DMS79 (cell line): ENCODE data around the gene KIF1B.

Source experiments
- DNase-seq: peaks from one replicate; lab custom pipeline; 2025; lab: John Stamatoyannopoulos, UW

KIF1B gene

GRCh38 chr1:10430216-10431069 lies 220.1 kb downstream of the KIF1B start, which contains the start of gene CENPS:
Gene CENPS (plus strand): TSS chr1:10430433. CDS start chr1:10430518, 85 bp downstream.
- peak; percentile 70 for DNase-seq
